GM18508 (cell line): Measurements from ENCODE around the gene SPECC1.
A peak's percentile ranks its signal among the peaks of the same experiment; 100 is the strongest.
"Not testable (repeated sequence)": the region's sequence is repeated elsewhere in the genome, so short reads cannot be mapped to it uniquely, and the experiment has no call there.

ENCODE experiments used
- ATAC-seq: cut with Tn5 transposase; IDR thresholded peaks from one replicate; pipeline ENCODE4 v1.9.1; 2021; ENCODE audit warnings: moderate number of reproducible peaks; ENCODE audit not compliant: insufficient read depth, unreplicated experiment

SPECC1 gene

GRCh38 chr17:20009302-20010098, at the start of gene SPECC1:
Gene SPECC1 (plus strand): TSS chr17:20009359. CDS start chr17:20096652, 87,293 bp downstream.
- ATAC-seq = peak; percentile 67

GRCh38 chr17:19962954-19963353, 46.2 kb upstream of the SPECC1 start:
- not testable (repeated sequence) for ATAC-seq

GRCh38 chr17:19973156-19973555, 36.0 kb upstream of the SPECC1 start:
- no peak for ATAC-seq

GRCh38 chr17:19975601-19976000, 33.6 kb upstream of the SPECC1 start:
- no peak for ATAC-seq

- ATAC-seq = peak; percentile 53
These were observed 31.6 kb upstream of the SPECC1 start, which contains the start of gene AKAP10 for GRCh38 chr17:19977293-19978208. Gene AKAP10 (minus strand): TSS chr17:19977828. CDS start chr17:19977679, 149 bp downstream.

GRCh38 chr17:19978209-19978802, 30.9 kb upstream of the SPECC1 start:
- ATAC-seq = peak; percentile 17

GRCh38 chr17:19978805-19979211, 30.4 kb upstream of the SPECC1 start:
- ATAC-seq = no peak

- ATAC-seq = no peak
These were observed 29.0 kb upstream of the SPECC1 start for GRCh38 chr17:19979917-19980770.

DNA sequence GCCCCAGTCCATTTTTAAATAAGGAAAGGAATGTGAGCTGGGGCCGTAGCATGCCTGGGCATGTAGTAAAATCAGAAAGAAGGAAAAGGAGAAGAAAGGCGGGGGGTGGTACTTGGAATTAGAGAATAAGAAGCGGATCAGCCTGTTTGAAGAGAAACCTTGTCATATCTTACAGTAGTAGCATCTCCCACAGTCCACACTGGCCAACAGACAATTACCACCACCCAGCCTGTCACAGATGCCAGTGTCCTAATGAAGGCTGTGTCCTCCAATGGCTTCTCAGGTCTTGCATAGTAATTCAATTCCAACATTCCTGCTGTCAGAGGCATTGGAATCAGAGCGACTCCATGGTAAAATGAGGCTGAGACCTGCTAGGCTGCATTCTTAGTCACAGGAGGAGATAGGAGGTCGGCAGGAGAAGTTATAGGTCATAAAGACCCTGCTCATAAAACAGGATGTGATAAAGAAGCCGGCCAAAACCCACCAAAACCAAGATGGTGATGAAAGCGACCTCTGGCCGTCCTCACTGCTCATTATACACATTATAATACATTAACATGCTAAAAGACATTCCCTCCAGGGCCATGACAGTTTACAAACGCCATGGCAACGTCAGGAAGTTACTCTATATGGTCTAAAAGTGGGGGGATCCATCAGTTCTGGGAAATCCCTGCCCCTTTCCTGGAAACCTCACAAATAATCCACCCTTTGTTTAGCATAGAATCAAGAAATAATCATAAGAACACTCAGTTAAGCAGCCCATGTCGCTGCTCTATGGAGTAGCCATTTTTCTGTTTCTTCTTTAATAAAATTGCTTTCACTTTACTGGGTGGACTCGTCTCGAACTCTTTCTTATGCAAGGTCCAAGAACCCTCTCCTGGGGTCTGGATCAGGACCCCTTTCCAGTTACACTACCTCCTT, 22.0 kb upstream of the SPECC1 start:
- no peak for ATAC-seq

DNA sequence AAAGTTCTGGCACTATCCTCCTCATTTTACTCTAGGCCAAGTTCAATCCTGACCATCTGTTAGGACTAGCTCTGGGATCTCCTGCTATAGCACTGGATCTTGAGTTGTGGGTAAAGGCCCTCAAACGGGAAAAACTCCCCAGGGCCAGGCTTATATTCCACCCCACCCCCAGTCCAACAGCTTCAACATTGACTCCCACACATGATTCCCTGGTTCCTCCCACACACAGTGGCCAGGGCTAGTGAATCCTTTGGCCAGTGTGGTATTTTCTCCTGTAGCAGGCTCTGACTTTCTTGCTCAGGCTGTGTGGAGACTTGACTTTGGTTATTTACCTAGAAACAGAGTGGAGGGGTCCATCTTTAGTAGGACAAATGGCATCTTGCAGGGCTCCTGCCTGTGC, 21.3 kb upstream of the SPECC1 start:
- ATAC-seq = no peak

GRCh38 chr17:19991252-19991885, 17.8 kb upstream of the SPECC1 start:
- no peak for ATAC-seq

GRCh38 chr17:19992803-19993713, 16.1 kb upstream of the SPECC1 start:
- no peak for ATAC-seq

GRCh38 chr17:19996086-19996485, 13.1 kb upstream of the SPECC1 start:
- ATAC-seq = no peak

DNA sequence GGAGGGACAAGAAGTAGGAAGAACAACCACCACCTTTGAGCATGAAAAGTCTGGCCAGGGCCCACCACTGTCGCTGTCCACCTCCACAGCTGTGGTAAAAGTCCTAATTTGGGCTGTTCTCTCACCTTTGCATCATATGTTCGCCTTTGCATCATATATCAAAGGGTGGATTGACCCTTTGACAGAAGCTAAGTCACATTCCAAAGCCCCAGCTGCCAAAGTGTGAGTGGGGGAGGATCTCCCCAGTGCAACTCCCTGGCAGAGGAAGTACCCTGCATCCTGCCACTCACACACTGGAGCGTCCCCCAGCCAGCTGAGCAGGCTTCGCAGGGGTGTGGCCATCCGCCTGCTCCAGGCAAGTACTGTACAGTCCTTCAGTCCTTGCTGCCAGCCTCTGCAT, 12.7 kb upstream of the SPECC1 start:
- ATAC-seq = no peak

- no peak for ATAC-seq
These were observed 712 bp upstream of the SPECC1 start for GRCh38 chr17:20008242-20009051.

DNA sequence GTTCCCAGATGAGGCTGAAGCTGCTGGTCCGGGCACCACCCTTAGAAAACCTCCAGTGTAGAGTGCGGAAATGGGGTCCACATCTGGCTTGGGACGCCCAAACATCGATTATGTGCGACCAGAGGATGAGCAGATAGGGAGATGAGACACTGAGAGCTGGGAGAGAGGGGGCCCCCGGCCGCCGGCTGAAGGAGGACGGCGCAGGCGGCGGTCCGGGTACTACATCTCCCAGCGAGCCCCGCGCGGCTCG, 182 bp upstream of the SPECC1 start:
- no peak for ATAC-seq
